GM21737 (cell line): Measurements from ENCODE around the gene KLHL42.
A peak's percentile ranks its signal among the peaks of the same experiment; 100 is the strongest.

Source experiments
- ATAC-seq: cut with Tn5 transposase; IDR thresholded peaks from one replicate; pipeline ENCODE4 v1.9.1; 2021; ENCODE audit warnings: mild to moderate bottlenecking, moderate library complexity; ENCODE audit not compliant: unreplicated experiment

Gene KLHL42

GRCh38 chr12:27779416-27779919 is 565 bp upstream of the KLHL42 start:
- ATAC-seq, result peak; percentile 8

GRCh38 chr12:27780612-27781408 is 777 bp downstream of the KLHL42 start:
- peak; percentile 24 for ATAC-seq

DNA sequence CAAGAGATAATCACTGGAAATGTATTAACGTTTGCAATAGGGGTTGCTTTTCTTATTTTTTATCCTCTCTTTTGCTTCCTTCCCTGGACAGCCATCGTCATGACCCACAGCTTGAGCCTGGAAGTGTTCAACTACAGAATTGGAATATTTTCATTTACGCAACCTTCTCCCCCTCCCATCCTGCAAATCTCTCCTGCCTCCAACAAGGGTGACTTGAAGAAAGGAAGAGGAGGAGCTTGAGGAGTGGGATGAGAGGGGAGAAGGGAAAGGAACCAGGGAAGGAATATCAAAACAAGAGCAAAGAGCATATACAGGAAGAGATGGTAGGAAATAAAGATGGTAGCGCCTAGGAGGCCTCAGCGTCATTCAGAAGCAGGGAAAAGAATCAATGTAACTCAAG is 1.6 kb downstream of the KLHL42 start:
- ATAC-seq, result no peak

GRCh38 chr12:27782481-27782880 is 2.4 kb downstream of the KLHL42 start:
- no peak for ATAC-seq

GRCh38 chr12:27785882-27786570 is 6.0 kb downstream of the KLHL42 start:
- ATAC-seq, result no peak

- ATAC-seq, result no peak
Measured at GRCh38 chr12:27787559-27787958, 7.5 kb downstream of the KLHL42 start.

DNA sequence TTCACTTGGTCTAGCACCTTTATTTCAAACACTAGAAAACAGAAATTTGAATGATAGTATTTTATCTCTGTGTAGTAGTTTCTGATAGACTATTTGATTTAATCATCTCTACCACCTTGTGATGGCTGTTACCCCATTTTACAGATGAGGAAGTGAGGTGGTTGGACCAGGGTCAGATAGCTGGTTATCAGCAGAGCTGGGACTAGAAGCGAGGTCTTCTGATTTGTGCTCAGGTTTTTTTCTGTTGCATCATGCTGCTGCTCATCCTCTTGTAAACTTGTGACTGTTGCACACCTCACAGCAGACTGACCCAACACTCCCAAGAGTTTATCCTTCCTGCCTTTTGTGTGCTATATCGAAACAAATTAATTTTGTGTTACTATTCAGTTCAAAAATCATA is 10.1 kb downstream of the KLHL42 start:
- ATAC-seq, result no peak

- ATAC-seq, result no peak
Measured at GRCh38 chr12:27794818-27795584, 15.0 kb downstream of the KLHL42 start.

- no peak for ATAC-seq
Measured at GRCh38 chr12:27796128-27796527, 16.1 kb downstream of the KLHL42 start.

DNA sequence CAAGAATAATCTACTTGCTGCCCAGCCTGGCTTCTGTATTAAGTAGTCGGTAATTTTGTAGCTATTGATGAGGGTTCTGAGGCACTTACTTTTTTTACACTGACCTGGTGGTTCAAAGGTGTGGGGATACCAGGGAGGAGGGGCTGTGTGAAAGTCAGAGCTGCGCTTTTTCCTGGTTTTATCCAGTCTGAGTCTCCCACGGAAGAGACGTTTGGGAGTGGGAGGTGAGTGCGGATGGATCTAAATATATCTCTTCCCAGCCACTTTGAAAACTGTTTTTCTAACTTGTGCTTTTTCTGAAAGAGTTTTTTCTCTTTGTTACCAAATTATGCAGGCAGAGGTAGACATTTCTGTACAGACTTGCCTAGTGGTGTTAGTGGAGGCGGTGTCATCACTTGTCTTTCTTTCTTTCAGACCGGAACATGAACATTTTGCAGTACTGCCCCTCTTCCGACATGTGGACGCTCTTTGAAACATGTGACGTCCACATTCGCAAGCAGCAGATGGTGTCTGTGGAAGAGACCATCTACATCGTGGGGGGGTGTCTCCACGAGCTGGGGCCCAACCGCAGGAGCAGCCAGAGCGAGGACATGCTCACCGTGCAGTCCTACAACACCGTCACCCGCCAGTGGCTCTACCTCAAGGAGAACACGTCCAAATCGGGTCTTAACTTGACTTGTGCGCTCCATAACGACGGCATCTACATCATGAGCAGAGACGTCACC is 17.4 kb downstream of the KLHL42 start:
- no peak for ATAC-seq

DNA sequence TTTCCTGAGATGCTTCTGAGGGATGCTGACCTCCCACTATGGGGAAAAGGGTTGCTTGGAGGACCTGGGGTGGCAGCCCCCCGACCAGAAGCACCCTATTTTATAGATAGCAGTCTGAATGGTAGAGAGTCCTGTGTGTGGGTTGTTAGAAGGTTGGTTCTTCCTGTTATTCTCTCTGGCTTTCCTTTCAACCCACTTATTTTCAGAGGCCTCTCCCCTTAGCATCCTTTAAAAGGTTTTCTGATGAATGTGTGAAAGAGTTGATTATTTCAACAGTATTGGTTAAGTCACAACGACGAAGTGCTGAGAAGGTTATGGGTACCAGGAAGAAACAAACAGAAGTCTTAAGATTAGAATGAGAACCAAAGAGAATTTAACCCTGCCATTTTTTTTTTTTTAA is 20.8 kb downstream of the KLHL42 start:
- no peak for ATAC-seq

GRCh38 chr12:27801630-27802029 is 21.6 kb downstream of the KLHL42 start:
- no peak for ATAC-seq

DNA sequence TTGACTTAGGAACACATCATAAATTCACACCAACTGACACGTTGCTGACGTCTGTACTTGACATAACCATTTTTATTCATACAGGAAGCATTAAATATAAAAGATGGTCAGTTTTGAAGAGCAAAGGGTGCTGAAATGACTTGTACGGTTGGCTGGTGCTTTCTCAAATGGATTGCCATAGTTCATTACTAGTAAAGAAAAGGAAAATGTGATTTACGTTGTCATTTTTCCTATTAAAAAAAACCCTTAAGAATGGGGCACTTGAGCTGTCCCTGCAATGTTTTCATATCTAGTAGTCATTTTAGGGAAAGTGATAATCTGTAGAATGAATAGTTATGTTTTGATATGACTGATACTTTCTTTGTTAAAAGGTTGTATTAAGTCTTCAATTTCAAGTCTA is 22.5 kb downstream of the KLHL42 start:
- no peak for ATAC-seq

- no peak for ATAC-seq
Measured at GRCh38 chr12:27802936-27803335, 22.9 kb downstream of the KLHL42 start.

- no peak for ATAC-seq
Measured at GRCh38 chr12:27805238-27805637, 25.2 kb downstream of the KLHL42 start.

GRCh38 chr12:27806259-27806658 is 26.2 kb downstream of the KLHL42 start:
- ATAC-seq, result no peak

- ATAC-seq, result no peak
Measured at GRCh38 chr12:27807063-27807703, 27.1 kb downstream of the KLHL42 start.

- ATAC-seq, result no peak
Measured at GRCh38 chr12:27808841-27809240, 28.8 kb downstream of the KLHL42 start.

DNA sequence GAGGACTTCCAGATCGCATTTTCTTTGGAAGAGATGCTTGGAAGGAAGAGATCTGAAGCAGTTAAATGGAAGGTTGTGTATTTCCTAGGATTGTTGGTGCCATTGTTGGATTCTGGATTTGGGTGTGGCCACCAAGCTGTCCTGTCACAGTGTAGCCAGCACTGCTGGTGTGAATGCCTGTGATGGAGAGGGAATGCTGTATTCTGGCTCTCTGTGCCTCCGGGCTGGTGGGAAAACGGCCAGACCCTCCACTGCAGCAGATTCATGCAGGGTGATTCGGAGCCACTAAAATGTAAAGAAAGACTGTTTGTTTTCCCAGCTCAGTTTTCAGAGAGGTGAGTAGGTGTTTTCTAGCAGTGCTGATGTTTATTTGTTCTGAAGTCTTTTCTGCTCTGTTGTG is 30.7 kb downstream of the KLHL42 start:
- ATAC-seq, result no peak

- ATAC-seq, result no peak
Measured at GRCh38 chr12:27812502-27812901, 32.5 kb downstream of the KLHL42 start.
